Mammary epithelial cell (primary cell): ENCODE data around the gene CAT.

Experiments
- CTCF ChIP-seq, 2 donors: IDR thresholded peaks in 1 of 2; conservative IDR thresholded peaks in 1 of 2; 2 replicates each; pipeline ENCODE4 v1.5.1; 2011 to 2012; ENCODE audit warnings: inconsistent platforms in 2 of 2, low read length in 2 of 2, mild to moderate bottlenecking in 2 of 2, control low read depth in 1 of 2, low read depth in 1 of 2; ENCODE audit not compliant: insufficient read depth in 1 of 2; ENCODE audit errors: extremely low read depth in 1 of 2
- EZH2 ChIP-seq: IDR thresholded peaks from 2 replicates; pipeline ENCODE4 v1.6.1; 2012; ENCODE audit warnings: low read length, inconsistent platforms, borderline replicate concordance

DNA sequence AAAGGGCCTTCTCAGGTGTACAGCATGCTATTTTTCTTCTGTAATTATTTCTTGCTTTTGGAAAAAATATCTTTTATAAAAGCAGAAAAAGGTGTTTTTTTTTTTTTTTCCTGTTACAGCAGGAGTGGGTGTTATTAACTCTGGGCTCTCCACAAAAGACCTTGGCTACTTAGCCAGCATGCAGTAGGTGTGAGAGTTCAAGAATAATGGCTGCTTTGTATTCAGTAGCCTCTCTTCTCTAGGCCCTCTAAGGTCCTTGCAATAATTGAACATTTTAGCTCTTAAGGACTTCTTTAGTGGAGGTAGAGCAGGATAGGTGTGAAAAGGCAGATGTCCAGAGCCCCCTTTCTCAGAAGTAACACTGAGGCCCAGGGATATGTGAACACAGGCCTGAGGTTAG is 71.5 kb downstream of the CAT start:
- TF ChIP-seq CTCF (conservative IDR thresholded peaks at IDR 0.05 in 1 of 2, IDR thresholded peaks at IDR 0.05 in 1 of 2; ENCODE audit: extremely low read depth in 1 of 2, insufficient read depth in 1 of 2, low read depth in 1 of 2, low read length in 2 of 2) (no peak), EZH2 (no peak)
